COLO668 (cell line): ENCODE measurements around the gene SENP2.
"Not testable (repeated sequence)": the region's sequence is repeated elsewhere in the genome, so short reads cannot be mapped to it uniquely, and the experiment has no call there.

ENCODE experiments used
- DNase-seq: peaks from one replicate; lab custom pipeline; 2025; ENCODE audit not compliant: unreplicated experiment; lab: John Stamatoyannopoulos, UW

SENP2 gene

DNA sequence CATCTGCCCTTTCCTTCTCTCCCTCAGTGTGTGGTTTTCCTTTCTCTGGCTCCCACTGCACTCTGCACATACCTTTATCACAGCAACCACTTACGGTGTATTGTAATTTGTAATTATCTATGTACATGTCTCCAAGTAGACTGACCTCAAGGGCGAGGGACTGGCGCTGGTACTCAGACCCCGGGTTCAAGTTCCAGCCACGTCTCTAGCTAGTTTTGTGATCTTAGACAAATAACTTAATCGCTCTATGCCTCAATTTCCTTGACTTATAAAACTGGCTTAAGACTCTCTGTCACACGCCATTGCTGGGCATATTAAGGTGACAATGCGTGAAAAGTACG lies 607 bp upstream of the SENP2 start:
- DNase-seq = no peak

DNA sequence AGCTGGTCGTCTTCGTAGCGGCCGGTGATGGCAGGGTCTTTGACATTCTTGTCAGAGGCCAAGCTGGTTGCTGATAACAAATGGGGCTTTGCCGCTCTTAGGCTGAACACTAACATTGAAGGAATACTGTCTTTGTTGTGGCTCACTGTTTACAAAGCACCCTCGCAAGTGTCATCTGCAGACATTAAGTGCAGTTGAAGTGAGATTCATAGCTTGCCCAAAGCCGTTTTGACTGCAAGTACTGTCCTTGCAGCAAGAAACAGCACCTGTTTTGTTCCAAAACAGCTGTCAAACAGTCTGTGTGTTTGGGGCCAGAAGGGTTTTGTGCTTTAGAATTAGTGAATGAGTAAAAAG lies 568 bp downstream of the SENP2 start:
- no peak for DNase-seq

DNA sequence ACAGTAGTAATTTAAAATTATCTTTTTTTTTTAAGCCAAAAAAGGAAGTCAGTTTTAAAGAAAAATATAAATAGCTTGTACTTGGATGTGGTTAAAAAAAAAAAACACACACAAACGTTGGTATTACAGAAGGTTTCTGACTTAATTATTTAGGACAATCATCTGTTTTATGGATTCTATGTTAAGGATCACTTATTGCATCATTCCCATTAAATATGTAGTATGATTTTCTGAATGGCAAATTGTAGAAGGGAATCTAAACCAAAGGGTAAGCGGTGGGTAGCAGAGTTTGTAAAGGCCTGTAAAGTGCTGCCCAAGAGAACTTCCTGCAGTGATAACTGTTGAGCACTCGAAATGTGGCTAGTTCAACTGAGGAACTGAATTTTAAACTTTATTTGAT lies 8.0 kb downstream of the SENP2 start:
- no peak for DNase-seq

DNA sequence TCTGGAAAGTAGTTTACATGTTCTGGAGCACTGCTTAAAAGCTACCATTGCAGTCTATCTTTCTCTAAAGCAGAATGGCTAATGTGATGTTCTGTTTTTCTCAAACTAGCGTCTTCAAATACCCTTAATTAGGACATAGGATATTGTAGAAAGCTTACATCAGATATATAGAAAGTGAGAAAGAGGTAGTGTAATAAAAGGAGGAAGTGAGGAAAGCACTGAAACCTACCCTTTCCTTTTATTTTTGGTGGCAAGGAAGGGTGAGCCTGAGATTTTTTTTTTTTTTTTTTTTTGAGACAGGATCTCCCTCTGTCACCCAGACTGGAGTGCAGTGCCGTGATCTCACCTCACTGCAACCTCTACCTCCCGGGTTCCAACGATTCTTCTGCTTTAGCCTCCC lies 9.4 kb downstream of the SENP2 start:
- DNase-seq = no peak

DNA sequence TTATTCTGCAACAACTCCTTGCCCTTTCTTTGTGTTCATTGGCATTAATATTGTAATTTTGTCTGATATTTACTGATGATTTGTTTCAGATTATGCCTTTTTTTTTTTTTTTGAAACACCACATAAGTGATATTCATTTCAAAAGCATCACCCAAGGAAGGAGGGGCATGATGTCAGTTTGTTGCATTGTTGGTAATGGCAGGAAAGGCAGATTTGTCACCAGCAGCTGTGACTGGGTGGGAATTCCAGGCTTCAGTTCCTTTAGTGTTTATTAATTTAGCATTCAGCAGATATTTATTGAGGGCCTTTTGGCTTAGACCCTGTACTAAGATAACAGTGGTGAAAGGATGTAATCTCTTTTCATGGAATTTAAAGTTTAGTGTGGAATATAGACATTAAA lies 19.5 kb downstream of the SENP2 start:
- no peak for DNase-seq

DNA sequence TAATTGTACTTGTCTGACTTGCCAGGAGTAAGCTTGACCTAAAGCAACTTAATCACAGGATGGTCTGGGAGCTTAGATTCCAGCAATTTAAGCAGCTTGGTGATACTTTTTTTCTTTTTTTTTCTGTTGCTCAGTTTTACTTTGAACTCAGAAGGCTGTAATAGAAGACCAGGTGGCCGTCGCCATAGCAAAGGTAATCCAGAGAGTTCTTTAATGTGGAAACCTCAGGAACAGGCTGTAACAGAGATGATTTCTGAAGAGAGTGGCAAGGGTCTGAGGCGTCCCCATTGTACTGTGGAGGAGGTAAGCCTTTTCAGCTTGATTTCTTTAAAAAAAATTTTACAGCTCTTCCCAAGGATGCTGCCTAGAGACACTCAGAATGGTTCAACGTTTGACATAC lies 20.1 kb downstream of the SENP2 start:
- no peak for DNase-seq

DNA sequence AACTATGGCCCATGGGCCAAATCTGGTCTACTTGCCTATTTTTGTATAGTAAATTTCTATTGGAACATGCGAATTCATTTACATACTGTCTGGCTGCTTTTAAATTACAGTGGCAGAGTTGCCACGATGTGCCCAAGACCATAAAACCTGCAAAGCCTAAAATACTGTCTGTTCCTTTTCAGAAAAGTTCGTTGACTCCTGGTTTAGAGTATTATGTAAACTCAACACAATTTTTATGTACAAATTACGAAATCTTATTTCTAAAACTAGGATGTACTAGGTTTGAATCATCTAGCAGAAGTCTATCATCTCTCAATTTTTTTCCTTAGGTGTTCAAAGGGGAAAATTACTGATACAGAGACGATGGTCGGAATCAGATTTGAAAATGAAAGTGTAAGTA lies 26.9 kb downstream of the SENP2 start:
- DNase-seq = no peak

DNA sequence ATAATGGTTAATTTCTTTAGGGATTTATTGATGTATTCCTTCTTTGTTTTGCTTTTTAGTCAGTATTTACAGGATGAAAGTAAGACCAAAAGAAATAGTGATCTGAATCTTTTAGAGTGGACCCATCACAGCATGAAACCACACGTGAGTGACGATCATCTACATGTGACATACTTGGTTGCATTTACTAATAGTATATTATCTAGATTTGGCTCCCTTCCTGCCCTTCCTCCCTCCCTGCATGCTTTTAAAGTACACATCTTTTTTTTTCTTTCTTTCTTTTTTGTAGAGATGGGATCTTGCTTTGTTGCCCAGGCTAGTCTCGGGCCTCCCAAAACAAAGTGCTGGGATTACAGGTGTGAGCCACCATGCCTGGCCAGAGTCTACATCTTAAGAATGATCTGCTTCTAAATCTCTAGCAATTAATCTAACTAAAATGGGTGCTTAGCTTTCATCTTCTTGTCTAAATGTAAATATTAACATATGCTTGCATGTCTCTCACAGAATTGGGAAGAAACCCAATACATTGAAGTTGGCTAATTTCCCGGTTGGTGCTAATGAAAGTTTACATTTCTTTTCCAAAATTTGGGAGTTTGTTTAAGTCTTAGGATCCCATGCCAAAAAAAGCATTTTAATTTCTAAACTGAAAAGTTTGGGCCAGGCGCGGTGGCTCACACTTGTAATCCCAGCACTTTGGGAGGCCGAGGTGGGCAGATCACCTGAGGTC lies 38.0 kb downstream of the SENP2 start:
- DNase-seq = no peak

DNA sequence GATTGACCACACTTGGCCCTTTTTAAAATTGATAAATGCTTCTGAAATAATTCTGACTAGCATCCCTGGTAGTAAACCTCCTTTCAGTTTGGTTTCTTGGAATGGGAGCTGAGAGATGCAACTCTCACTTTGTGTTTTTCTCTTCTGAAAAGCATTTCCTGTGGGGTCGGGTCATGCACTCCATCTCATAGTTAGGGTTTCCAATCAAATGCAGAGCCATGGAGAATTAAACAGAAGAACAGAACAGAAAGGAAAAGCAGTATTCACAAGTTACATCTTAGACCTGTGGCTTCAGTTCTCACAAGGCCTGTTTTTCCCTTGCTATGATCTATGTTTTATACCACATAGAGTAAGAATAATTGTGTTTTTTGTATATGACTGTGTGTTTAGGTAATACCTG lies 39.7 kb downstream of the SENP2 start:
- no peak for DNase-seq

DNA sequence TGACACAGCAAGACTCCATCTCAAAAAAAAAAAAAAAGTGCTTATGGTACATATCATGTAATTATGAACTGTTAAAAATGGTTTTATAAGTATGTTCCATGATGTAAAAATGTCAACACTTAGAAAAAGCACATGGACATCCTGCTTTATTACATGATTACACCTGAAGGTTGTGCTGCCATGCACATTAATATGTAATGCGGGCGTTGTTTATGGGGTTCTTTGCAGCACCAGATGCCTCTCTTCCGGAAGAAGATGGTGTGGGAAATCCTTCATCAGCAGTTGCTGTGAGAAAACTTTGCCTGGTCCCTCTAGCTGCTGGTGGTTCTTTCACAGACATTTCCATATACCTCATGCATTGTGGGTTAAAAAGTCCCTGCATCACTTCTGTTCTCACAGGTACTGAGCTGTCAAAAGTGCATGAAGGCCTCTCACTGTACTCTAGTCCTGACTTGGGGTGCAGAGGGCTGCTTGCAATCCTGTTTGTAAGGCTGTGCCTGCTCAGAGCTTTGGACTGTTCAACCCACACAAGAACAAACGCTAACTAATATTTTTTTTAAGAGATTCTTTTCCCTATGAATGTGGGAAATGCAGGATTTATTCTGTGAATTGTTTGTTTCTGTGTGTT lies 43.6 kb downstream of the SENP2 start:
- DNase-seq = no peak

DNA sequence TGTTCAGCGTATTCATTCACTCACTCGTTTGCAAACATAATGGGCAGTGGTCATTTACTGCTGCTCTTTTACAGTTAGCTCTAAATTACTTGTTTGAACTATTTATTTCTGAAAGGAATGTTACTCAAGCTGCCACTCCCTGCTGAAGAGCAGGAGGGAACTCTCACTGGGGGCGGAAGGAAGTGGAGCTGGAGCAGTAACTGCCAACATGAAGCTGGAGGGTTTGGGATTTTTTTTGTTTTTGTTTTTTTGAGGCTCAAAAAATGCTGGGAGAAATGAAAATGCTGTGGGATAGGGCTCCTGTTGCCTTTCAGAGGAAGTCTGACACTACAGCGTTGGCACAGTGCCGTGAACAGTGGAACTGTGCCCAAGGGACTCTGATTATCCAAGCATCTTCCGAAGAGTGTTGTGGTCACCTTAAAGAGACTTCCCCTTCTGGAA lies 44.1 kb downstream of the SENP2 start:
- no peak for DNase-seq

DNA sequence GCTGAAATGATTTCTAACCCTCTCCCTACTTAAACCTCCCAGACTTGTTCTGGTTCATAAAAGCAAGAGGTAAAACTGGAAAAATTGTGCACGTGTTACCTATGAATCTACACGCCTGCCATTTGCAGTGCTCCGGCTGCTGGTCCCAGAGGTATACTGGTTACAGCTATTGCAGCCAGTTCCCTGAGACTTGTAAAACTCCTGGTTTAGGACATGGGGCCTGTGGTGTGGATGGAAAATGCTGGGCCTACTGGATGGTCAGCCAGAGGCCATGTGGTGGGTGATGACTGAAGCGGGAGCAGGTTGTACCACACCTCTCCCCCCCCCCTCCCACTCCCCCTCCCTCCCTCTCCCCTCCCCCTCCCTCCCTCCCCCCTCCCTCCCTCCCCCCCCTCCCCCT lies 45.0 kb downstream of the SENP2 start:
- DNase-seq = no peak

DNA sequence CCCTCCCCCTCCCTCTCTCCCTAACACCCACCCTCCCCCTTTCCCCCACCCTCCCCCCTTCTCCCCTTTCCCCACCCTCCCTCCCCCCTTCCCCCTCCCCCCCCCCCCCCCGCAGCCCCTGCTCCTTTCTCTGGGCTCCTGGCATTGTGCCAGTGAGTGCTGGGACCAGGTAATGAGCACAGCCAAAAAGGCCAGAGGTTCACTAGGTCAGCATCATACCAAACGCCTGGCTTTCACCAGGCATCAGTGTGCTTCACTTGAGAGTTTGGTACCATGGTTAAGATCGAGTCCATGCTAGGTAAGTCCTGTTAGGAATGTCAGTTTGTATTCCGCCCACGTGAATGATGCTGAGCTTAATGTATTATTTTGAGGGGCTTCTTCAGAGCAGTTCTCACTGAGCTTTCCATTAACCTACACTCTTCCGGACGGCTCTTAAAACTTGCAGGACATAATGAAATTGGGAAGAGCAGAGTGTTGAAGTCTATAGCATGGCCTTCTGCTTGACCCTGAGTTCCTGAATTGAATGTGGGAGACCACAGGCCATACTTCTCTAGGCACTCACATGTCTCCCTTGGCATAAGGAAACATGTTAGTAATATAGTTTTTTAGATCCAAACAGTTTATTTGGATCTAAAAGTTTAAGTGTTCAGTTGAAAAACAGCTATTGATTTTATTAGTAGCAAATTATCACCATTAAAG lies 45.6 kb downstream of the SENP2 start:
- no peak for DNase-seq

DNA sequence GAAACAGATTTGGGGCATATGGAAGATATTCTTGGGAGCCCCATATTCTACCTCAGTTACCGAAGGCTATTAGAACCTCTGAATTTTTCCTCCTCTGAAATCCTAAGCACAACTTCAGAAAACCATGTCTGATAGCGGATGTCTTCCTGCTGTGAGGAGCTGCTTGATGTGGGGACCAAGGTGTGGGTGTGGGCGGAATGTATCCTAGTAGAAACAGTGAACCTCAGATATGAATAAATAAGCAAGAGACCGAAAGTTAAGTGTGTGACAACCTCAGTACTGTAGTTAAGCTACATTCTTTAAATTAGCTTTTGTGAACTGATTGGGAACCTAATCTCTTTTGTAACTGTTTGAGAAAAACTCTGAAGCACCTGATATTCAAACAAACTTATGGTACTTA lies 46.9 kb downstream of the SENP2 start:
- no peak for DNase-seq

DNA sequence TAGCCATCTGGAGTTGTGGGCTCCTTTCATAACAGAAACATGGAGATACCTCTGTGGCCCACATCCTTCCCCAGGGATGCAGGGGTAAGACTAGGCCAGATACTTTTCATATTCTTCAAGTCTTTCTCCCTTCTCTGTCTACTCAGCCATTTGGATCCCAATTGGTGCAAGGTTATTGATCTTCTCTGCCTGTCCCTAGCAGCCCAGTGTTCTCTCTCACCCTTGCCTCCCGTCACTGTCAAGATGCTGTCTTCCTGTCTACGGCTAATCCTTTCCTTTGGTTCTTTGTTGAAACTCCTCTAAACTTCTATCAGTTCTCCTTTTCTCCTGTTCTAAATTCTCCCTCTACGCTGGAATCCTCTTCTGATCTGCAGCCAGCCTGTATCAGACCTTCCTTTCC lies 51.3 kb downstream of the SENP2 start:
- DNase-seq = no peak

DNA sequence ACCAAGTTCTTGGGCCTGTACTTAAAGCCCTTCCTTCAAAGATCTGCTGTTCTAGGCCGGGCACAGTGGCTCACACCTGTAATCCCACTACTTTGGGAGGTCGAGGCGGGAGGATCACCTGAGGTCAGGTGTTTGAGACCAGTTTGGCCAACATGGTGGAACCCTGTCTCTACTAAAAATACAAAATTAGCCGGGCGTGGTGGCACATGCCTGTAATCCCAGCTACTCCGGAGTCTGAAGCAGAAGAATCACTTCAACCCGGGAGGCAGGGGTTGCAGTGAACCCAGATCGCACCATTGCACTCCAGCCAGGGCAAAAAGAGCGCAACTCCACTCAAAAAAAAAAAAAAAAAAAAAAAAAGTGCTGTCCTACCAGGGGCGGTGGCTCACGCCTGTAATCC lies 52.6 kb downstream of the SENP2 start:
- DNase-seq = not testable (repeated sequence)

DNA sequence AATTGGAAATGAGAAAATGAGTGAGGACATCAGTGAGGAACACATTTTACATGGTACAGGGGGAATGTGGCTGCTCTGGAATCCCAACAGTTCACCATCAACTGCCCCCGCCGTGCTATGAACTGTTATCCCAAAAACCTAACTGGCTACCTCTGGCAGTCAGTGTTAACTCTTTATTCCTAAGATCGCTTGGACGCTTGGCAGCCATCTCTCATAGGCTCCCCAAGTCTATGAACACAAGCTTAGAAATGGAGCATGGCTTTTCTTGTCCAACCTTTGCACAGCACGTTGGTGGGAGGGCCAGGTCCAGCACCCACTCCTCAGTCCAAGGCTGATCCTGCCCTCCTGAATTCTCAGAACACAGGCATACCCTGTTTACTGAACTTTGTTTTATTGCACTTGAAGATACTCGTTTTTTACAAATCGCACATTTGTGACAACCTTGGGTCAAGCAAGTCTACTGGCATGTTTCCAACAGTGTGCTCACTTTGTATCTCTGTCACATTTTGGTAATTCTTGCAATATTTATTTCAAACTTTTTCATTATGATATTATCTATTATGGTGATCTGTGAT lies 53.6 kb downstream of the SENP2 start:
- DNase-seq = no peak

DNA sequence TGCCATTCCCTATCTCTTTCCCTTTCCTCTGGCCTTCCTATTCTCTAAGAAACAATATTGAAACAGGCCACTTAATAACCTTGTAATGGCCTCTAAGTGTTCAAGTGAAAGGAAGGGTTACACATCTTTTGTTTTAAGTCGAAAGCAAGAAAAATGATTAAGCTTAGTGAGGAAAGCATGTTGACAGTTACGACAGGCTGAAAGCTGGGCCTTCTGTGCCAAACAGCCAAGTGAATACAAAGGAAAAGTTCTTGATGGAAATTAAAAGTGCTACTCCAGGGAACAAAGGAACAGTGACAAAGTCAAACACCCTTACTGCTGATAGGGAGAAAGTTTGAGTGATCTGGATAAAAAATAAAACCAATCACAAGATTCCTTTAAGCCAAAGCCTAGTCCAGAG lies 54.2 kb downstream of the SENP2 start:
- no peak for DNase-seq

DNA sequence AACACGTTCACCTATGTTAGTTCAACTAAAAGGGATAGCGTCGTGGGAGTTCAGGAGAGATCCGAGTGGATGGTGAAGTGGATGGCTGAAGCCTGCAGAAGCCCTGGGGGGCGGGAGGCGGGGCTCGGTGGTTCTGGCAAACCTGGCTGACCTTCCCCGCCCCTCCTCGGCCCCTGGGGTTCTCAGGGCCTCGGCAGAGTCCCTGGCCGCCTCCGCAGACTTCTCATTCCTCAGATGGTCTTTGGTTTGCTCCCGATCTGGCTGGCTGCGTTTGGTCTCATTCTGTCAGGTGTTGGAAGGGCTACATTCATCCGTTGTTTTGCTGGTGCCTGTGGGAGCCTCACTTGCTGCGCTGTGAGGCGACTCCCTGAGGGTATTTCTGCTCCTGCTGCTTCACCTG lies 59.1 kb downstream of the SENP2 start:
- DNase-seq = not testable (repeated sequence)

DNA sequence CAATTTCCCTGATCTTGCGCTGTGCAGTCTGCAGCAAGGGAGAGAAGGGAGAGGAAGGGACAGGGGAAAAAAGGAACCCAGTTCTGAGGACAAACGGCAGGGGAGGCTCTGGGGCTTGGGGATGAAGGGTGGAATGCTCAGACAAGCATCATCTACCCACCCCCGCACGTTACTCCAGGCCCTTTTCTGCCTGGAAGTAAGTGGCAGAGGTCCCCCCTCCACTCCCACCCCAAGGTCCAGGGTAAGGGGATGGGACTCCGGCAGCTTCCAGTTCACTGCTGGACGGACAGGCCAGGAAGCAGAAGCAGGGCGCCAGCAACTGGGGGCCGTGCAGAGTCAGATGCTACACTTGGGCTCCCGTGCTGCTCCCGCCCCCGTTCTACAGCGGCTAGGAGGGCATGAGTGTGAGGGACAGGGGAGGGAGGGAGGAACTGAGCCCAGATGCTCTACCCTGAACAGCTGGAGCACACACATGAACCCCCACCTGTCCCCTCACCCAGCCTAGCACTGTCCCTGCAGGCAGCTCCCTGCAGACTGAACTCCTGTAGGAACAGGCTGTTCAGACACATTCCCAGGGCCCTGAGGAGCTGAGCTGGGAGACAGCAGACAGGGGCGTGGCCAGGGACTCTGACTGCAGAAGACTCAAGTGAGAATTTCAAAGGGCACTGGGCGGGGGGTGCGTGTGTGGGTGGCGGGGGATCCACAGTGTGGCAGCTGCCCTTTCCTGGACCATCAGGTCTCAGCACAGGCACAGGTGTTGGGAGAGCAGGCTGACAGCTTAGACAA lies 59.7 kb downstream of the SENP2 start:
- DNase-seq = peak; percentile 62

DNA sequence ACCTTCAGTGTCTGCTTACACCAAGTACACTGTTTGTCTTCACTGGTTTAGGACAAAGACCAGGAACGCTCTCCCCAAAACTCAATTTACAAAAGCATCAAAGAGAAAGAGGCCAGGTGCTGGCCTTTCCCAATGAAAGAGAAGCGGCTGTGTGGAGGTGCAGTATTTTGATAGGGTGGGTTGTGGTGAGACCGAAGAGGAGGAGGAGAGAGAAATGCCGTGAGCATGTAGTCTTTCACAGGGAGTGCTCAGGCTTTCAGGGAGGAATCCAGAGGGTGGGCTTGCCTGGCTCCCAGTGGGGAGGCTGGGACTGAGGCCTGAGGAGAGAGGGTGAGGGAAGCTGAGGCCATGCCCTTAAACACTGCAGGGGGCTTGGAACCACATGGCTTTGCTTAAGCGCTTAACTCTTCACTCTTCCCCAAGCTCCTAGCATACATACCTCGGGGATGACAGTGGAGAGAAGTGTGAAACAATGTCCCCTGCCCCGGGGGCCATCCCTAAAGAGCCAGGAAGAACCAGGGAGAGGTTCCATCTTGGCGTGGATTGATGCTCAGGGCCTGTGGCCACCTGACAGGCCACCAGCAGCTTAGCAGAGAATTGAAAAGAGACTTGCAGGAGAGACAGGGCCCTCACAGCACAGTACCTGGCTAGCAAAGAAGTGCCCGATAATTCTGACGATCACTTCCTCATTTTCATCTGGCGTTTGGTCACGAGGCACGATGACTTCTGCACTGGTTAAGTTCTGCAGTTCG lies 60.5 kb downstream of the SENP2 start:
- DNase-seq = no peak
